ENCODE results near the gene MORF4L2.

DNA sequence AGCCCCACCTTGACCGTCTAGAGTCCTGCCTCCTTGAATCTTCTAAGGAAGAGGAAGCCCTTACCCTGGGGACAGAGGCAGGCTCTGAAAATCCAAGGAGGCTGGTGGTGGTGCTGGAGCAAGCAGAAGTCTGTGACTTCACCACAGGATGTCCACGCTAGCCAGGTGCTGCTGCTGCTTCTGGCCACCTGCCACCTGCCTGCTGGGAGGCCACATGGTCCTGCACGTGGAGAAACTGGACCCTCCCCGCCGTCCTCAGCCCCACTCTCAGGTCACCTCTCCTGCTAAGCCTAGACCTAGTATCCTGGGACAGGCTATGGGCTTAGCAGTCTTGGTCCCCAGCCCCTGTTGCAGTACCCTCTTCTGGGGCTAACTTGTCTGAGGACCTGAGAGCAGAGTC, 40.0 kb upstream of the MORF4L2 start:
- TF ChIP-seq POLR2A (IDR thresholded peaks at IDR 0.05), result no peak
- TF ChIP-seq, protein P1, sequence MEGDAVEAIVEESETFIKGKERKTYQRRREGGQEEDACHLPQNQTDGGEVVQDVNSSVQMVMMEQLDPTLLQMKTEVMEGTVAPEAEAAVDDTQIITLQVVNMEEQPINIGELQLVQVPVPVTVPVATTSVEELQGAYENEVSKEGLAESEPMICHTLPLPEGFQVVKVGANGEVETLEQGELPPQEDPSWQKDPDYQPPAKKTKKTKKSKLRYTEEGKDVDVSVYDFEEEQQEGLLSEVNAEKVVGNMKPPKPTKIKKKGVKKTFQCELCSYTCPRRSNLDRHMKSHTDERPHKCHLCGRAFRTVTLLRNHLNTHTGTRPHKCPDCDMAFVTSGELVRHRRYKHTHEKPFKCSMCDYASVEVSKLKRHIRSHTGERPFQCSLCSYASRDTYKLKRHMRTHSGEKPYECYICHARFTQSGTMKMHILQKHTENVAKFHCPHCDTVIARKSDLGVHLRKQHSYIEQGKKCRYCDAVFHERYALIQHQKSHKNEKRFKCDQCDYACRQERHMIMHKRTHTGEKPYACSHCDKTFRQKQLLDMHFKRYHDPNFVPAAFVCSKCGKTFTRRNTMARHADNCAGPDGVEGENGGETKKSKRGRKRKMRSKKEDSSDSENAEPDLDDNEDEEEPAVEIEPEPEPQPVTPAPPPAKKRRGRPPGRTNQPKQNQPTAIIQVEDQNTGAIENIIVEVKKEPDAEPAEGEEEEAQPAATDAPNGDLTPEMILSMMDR (IDR thresholded peaks at IDR 0.05), result no peak

Measured in transverse colon (tissue), 3 donors.